GM23338 (cell line): ENCODE measurements around the gene MEGF6. TPM values are rescaled to one million over a fixed set of nuclear protein-coding genes. Genes with fewer than 3 reads are reported as not detected.

Experiments used
- ATAC-seq: fragments of 200-7000 bp; cut with Tn5 transposase; 3 replicates; pipeline ENCODE4 v1.9.1; 2020
- DNase-seq: peaks from one replicate; pipeline ENCODE4 v3.0.0-alpha.2; 2015; ENCODE audit warnings: low spot score
- H2AFZ ChIP-seq: fragments of 200-600 bp; sonication (generic); 2 replicates; pipeline ENCODE4 v1.8.0; 2016; ENCODE audit warnings: antibody characterized with exemption, mild to moderate bottlenecking, moderate library complexity
- H3F3A ChIP-seq: fragments of 200-600 bp; sonication (generic); replicated peaks from 2 replicates; pipeline ENCODE4 v1.8.0; 2017; ENCODE audit warnings: antibody characterized with exemption, mixed run types, low read depth
- H3K27ac ChIP-seq: fragments of 200-600 bp; sonication (generic); 2 replicates; pipeline ENCODE4 v1.6.1; 2016; ENCODE audit warnings: low read depth
- H3K27me3 ChIP-seq: fragments of 200-600 bp; sonication (generic); 2 replicates; pipeline ENCODE4 v1.8.0; 2016; ENCODE audit warnings: mild to moderate bottlenecking, mixed run types, moderate library complexity; ENCODE audit not compliant: insufficient read depth
- H3K36me3 ChIP-seq: fragments of 200-600 bp; sonication (generic); 2 replicates; pipeline ENCODE4 v1.8.0; 2016; ENCODE audit warnings: mild to moderate bottlenecking; ENCODE audit not compliant: insufficient read depth
- H3K4me1 ChIP-seq: fragments of 200-600 bp; sonication (generic); 2 replicates; pipeline ENCODE4 v1.8.0; 2016; ENCODE audit warnings: mild to moderate bottlenecking, moderate library complexity; ENCODE audit not compliant: insufficient read depth
- H3K4me2 ChIP-seq: fragments of 200-600 bp; sonication (generic); 2 replicates; pipeline ENCODE4 v1.7.1; 2017; ENCODE audit warnings: mixed run types
- H3K4me3 ChIP-seq: fragments of 200-600 bp; sonication (generic); 2 replicates; pipeline ENCODE4 v1.6.1; 2016; ENCODE audit warnings: mixed run types
- H3K79me2 ChIP-seq: fragments of 200-600 bp; sonication (generic); replicated peaks from 2 replicates; pipeline ENCODE4 v1.8.0; 2017; ENCODE audit warnings: mild to moderate bottlenecking; ENCODE audit not compliant: insufficient read depth
- H3K9me2 ChIP-seq: fragments of 200-600 bp; sonication (generic); 2 replicates; pipeline ENCODE4 v1.8.0; 2017; ENCODE audit not compliant: insufficient read depth
- H4K20me1 ChIP-seq: fragments of 200-600 bp; sonication (generic); replicated peaks from 2 replicates; pipeline ENCODE4 v1.8.0; 2017; ENCODE audit warnings: mild to moderate bottlenecking; ENCODE audit not compliant: insufficient read depth
- H3K27ac Mint-ChIP-seq: 2 replicates; pipeline ENCODE4 v1.8.0; 2020; ENCODE audit warnings: inconsistent platforms, mild to moderate bottlenecking, moderate library complexity, mixed read lengths
- H3K27me3 Mint-ChIP-seq: 3 replicates; pipeline ENCODE4 v1.8.0; 2022; ENCODE audit warnings: low read depth, mild to moderate bottlenecking, moderate library complexity, mixed read lengths, inconsistent platforms; ENCODE audit not compliant: insufficient read depth, poor library complexity
- H3K36me3 Mint-ChIP-seq: 3 replicates; pipeline ENCODE4 v1.8.0; 2021; ENCODE audit warnings: low read depth, mild to moderate bottlenecking, inconsistent platforms, moderate library complexity, mixed read lengths
- H3K4me1 Mint-ChIP-seq: 3 replicates; pipeline ENCODE4 v1.8.0; 2020; ENCODE audit warnings: mild to moderate bottlenecking, inconsistent platforms, mixed read lengths
- H3K4me3 Mint-ChIP-seq: 3 replicates; pipeline ENCODE4 v1.8.0; 2021; ENCODE audit warnings: moderate library complexity, mild to moderate bottlenecking, inconsistent platforms, mixed read lengths
- H3K9me3 Mint-ChIP-seq: 3 replicates; pipeline ENCODE4 v1.8.0; 2020; ENCODE audit warnings: moderate library complexity, mild to moderate bottlenecking, inconsistent platforms, mixed read lengths
- ETS1 ChIP-seq: IDR thresholded peaks from 2 replicates; pipeline ENCODE4 v1.6.1; 2016; ENCODE audit warnings: antibody characterized with exemption
- EZH2 ChIP-seq: fragments of 200-600 bp; sonication (generic); IDR thresholded peaks from one replicate; pipeline ENCODE4 v1.8.0; 2017; ENCODE audit warnings: antibody characterized with exemption, mild to moderate bottlenecking, low read depth; ENCODE audit not compliant: unreplicated experiment
- JUNB ChIP-seq: IDR thresholded peaks from one replicate; pipeline ENCODE4 v1.6.1; 2016; ENCODE audit warnings: antibody characterized with exemption; ENCODE audit not compliant: unreplicated experiment
- ZNF331 ChIP-seq: fragments of 250-450 bp; sonication (Bioruptor Pico); IDR thresholded peaks from 2 replicates; pipeline ENCODE4 v1.5.0; 2020; ENCODE audit warnings: low read depth, mild to moderate bottlenecking, moderate library complexity
- polyA plus RNA-seq: library from polyadenylated mRNA; unstranded; fragments of >200 nt; fragmentation: Nextera tagmentation; extraction: Ambion mirVana; gene quantifications from 2 replicates; pipeline ENCODE4 v1.2.1, GENCODE V29; 2016
- total RNA-seq: library from RNA; depleted of rRNA; stranded (reverse); fragments of >200 nt; shearing (Covaris generic); gene quantifications from 2 replicates; pipeline ENCODE4 v1.2.3, GENCODE V29; 2014
- TF ChIP-seq, protein P1 (sequence below): fragments of 250-450 bp; sonication (Bioruptor Pico); IDR thresholded peaks from 2 replicates; pipeline ENCODE4 v1.5.0; 2020; ENCODE audit warnings: mild to moderate bottlenecking, moderate library complexity

Gene MEGF6
- total and polyA plus RNA-seq, 2 experiments from 2014 or later, result 4.0 to 21.4 TPM

DNA sequence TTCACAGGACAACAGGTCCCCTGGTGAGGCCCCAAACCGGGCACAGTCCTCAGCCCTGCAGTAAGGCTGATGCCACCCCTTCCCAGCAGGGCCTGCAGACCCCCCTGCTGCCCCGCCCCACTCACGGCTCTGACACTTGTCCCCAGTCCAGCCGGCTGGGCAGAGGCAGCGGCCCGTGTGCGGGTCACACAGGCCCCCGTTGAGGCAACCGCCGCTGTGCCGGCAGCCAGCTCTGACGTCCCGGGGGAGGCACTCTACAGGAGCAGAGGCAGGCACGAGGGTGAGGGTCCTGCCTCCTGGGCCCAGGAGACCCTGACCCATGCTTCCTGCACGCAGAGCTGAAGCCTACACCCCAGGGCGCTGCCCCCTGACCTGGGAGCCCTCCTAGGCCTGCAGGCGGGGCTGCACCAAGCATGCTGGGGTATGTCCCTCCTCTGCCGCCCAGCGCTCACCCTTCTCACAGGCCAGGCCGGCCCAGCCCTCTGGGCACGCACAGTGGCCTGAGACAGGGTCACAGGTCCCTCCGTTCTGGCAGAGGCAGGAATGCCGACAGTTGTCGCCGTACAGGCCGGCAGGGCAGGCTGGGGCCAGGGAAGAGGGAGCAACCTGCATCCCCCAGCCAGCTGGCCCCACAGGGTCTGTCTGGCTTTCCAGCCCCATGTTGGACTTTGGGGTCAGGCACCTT lies 112.9 kb downstream of the MEGF6 start:
- Histone ChIP-seq H3K27me3 (no peaks in the 10 kb centered on the region), H3K79me2 (no peaks in the 10 kb centered on the region), H4K20me1 (no peaks in the 10 kb centered on the region; the same call in 1 of the 2 replicates), H3K9me2 (no peaks in the 10 kb centered on the region), H2AFZ (no peak overlapping the region), H3K4me2 (no peak overlapping the region), H3K36me3 (no peaks in the 10 kb centered on the region), H3K27ac (no peak overlapping the region), H3K4me1 (no peaks in the 10 kb centered on the region), H3K4me3 (no peak overlapping the region), H3F3A (no peaks in the 10 kb centered on the region)
- H3K4me3 Mint-ChIP-seq, result no peak overlapping the region
- peaks cover 4% of the 10 kb centered on the region for H3K27me3 Mint-ChIP-seq
- no peaks in the 10 kb centered on the region for H3K4me1 Mint-ChIP-seq
- no peaks in the 10 kb centered on the region for H3K9me3 Mint-ChIP-seq
- H3K27ac Mint-ChIP-seq, result no peak overlapping the region
- TF ChIP-seq JUNB (no peak), ETS1 (no peak), ZNF331 (CRISPR knock-in tag) (no peak), EZH2 (no peak)
- TF ChIP-seq, protein P1, sequence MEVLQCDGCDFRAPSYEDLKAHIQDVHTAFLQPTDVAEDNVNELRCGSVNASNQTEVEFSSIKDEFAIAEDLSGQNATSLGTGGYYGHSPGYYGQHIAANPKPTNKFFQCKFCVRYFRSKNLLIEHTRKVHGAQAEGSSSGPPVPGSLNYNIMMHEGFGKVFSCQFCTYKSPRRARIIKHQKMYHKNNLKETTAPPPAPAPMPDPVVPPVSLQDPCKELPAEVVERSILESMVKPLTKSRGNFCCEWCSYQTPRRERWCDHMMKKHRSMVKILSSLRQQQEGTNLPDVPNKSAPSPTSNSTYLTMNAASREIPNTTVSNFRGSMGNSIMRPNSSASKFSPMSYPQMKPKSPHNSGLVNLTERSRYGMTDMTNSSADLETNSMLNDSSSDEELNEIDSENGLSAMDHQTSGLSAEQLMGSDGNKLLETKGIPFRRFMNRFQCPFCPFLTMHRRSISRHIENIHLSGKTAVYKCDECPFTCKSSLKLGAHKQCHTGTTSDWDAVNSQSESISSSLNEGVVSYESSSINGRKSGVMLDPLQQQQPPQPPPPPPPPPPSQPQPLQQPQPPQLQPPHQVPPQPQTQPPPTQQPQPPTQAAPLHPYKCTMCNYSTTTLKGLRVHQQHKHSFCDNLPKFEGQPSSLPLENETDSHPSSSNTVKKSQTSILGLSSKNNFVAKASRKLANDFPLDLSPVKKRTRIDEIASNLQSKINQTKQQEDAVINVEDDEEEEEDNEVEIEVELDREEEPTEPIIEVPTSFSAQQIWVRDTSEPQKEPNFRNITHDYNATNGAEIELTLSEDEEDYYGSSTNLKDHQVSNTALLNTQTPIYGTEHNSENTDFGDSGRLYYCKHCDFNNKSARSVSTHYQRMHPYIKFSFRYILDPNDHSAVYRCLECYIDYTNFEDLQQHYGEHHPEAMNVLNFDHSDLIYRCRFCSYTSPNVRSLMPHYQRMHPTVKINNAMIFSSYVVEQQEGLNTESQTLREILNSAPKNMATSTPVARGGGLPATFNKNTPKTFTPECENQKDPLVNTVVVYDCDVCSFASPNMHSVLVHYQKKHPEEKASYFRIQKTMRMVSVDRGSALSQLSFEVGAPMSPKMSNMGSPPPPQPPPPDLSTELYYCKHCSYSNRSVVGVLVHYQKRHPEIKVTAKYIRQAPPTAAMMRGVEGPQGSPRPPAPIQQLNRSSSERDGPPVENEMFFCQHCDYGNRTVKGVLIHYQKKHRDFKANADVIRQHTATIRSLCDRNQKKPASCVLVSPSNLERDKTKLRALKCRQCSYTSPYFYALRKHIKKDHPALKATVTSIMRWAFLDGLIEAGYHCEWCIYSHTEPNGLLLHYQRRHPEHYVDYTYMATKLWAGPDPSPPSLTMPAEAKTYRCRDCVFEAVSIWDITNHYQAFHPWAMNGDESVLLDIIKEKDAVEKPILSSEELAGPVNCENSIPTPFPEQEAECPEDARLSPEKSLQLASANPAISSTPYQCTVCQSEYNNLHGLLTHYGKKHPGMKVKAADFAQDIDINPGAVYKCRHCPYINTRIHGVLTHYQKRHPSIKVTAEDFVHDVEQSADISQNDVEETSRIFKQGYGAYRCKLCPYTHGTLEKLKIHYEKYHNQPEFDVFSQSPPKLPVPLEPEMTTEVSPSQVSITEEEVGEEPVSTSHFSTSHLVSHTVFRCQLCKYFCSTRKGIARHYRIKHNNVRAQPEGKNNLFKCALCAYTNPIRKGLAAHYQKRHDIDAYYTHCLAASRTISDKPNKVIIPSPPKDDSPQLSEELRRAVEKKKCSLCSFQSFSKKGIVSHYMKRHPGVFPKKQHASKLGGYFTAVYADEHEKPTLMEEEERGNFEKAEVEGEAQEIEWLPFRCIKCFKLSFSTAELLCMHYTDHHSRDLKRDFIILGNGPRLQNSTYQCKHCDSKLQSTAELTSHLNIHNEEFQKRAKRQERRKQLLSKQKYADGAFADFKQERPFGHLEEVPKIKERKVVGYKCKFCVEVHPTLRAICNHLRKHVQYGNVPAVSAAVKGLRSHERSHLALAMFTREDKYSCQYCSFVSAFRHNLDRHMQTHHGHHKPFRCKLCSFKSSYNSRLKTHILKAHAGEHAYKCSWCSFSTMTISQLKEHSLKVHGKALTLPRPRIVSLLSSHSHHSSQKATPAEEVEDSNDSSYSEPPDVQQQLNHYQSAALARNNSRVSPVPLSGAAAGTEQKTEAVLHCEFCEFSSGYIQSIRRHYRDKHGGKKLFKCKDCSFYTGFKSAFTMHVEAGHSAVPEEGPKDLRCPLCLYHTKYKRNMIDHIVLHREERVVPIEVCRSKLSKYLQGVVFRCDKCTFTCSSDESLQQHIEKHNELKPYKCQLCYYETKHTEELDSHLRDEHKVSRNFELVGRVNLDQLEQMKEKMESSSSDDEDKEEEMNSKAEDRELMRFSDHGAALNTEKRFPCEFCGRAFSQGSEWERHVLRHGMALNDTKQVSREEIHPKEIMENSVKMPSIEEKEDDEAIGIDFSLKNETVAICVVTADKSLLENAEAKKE (CRISPR knock-in tag), result no peak
- H3K36me3 Mint-ChIP-seq, result no peaks in the 10 kb centered on the region
- no peak for DNase-seq
- ATAC-seq, result no peak
